ENCODE measurements around the gene FNBP1.
A peak's percentile ranks its signal among the peaks of the same experiment; 100 is the strongest.

The FNBP1 gene

DNA sequence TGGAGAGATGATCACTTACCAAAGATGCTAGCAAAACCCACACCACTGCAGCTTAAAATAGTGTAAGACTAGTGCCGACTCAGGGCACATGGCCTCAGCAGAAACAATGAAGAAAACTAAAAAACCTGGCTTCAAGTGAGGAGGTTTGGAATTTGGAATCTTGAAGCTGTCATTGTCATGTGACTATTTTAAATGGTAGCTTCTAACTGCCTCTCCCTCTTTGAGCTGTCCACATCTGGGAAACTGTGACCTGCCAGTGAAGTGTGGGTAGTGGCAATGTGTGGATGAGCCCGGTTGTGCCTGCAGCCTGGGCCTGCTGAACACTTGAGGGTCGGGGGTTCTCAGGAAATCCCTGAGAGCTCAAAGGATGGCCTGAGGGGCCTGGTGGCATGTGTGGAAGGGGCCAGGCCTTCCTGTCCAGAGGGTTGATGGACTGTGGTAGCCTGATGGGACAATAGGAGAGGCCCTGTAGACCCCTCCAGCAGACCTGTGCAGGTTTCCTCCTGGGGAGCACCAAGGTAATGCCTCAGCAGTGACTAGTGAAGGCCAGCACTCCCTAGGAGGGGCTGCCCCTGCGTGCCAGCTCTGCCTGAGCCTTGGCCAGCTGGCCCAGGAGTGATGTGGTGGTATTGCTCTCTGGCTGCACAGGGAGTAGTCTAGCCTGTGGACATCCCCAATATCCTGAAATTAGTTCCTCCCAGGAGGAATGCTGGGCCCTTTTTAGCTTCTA is 194.1 kb downstream of the FNBP1 start:
- DNase-seq: no peak

- no peak for DNase-seq
Observed at GRCh38 chr9:129845373-129845772, 197.6 kb downstream of the FNBP1 start.

DNA sequence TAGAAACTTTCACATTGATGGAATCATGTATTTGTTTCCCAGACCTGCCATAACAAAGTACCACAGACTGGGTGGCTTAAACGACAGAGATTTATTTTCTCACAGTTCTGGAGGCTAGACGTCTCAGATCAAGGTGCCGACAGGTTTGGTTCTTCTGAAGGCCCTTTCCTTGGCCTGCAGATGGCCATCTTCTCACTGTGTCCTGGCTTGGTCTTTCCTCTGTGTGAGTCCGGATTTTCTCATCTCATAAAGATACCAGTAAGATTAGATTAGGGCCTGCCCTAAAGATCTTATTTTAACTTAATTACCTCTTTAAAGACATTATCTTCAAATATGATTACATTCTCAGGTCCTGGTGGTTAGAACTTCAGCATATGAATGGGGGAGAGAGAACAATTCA is 201.9 kb downstream of the FNBP1 start:
- no peak for DNase-seq

GRCh38 chr9:129840034-129840433 is 203.0 kb downstream of the FNBP1 start:
- peak; percentile 95 for DNase-seq

DNA sequence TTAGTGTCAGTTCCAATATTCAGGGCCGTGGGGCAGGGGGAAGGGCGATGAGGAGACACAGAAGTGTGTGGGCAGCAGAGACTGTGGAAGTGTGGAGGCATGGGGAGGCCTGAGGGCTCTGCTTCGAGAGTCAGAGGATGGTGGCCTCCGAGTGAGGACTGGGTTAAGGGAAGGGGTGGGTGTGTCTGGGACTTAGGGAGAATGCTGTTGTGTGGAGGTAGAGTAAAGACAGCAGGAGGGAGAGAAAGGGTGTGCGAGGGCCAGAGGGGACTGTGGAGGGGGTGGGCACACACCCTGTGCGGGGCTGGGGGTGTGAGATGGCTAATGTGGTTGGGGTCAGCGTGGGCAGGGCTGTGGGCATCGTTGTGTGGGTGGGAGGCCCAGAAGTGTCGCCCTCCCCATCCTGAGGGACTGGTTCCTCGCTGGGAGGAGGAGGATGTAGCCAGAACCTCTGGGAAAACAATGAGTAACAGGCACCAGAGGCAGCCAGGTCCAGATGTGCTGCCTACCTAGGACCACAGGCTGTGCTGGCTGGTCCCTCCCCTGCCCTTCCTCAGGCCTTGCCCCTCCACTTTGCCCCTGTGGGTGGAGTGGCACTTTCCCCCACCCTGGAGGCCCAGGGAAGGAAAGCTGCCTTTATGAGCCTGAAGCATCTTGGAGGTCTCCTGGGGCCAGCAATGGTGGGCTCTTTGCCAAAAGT is 203.5 kb downstream of the FNBP1 start:
- no peak for DNase-seq

GRCh38 chr9:129838707-129839259 is 204.2 kb downstream of the FNBP1 start:
- DNase-seq: no peak

All from NCI-H146 (cell line).